Right ventricle myocardium inferior (tissue), 1 donor: ENCODE data around the gene LDLRAD4. TPM values are rescaled to one million over a fixed set of nuclear protein-coding genes. Genes with fewer than 3 reads are reported as not detected.
"Not testable (repeated sequence)": the region's sequence is repeated elsewhere in the genome, so short reads cannot be mapped to it uniquely, and the experiment has no call there.

Source experiments
- ATAC-seq: fragments of 200-7000 bp; cut with Tn5 transposase; one replicate; pipeline ENCODE4 v1.9.1; 2020; ENCODE audit warnings: mild to moderate bottlenecking, moderate library complexity
- DNase-seq: peaks from one replicate; pipeline ENCODE4 v3.0.0; 2021; ENCODE audit errors: missing footprints
- intact Hi-C: fragments of 100-400 bp; cut with DNase I; formaldehyde crosslinking; loops from one replicate; pipeline ENCODE4 v1.11.0; 2022
- total RNA-seq: library from RNA; stranded (reverse); fragmentation: NEBNext Ultra II Directional; extraction: Animal tissue kit (Norgen Biotek cat#: 25700); gene quantifications from one replicate; pipeline ENCODE4 v1.2.1, GENCODE V29; 2021
- donor health status: DM: no; HTN: yes; CAD: no; lungs with severe emphysema.

Gene LDLRAD4
- total RNA-seq, 1 donor from 2014 or later: 29.6 TPM

DNA sequence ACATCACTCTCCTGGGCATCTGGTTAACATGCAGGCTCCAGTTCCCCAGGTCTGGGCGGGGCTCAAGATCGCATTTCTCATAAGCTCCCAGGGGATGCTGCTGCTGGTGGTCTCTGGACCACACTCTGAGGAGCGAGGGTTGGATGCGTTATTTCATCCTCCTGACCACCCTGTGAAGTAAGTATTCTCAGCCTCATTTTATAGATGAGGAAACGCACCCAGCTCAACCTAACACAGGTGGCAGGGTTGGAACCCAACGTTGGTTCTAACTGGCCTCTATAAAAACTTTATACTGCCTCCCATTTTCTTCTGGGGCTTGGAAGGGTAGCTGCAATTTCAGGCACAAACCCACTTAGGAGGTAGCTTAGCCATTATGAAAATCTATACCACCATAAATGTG, 387.3 kb downstream of the LDLRAD4 start:
- intact Hi-C loops: no loop called here
- ATAC-seq (no peak), DNase-seq (no peak)

DNA sequence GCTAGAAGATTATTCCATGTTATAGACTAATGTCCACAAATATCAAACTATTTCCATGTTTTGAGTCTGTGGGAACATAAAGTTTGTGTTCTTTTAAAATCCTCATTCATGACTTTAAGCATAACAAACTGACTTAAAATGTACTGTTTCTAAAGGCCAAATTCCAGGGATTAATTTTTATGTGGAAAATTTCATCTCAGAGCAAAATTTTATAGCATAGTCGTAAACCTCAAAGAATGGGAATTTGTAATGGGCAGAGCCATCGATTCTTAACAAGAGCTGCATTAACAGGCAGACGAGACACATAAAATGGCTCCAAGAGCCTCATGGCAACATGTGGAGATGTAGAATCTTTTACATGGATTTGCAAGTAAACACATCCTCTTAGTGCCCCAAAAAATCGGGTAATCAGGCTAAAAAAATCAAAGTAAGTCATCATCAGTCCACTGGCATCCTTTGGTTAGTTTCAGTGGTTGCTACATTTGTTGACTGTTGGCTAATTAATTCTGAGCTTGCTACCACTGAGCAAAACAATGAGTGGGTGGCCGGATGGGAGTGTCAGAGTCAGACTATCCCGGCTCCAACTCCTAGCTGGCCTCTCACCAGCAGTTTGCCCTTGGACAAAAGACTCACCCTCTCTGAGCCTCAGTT, 388.2 kb downstream of the LDLRAD4 start:
- no peak for DNase-seq
- no peak for ATAC-seq
- intact Hi-C loops: no loop called here

DNA sequence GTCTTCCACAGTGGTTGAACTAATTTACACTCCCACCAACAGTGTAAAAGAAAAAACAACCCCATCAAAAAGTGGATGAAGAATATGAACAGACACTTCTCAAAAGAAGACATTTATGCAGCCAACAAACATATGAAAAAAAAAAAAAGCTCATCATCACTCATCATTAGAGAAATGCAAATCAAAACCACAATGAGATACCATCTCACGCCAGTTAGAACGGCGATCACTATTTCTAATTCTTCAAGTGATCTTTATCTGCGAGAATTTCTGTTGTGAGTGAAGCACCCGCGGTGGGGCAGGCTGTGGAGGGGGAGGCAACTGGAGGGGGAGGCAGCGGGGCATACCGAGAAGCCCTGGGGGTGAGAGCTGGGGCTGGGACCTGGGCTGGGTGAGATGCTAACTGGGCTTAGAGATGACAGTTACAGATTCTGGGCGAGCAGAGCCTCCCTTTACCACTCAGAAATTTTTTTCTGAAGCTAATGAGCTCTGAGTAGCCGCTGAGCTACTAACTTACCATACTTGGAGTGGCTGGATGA, 389.5 kb downstream of the LDLRAD4 start:
- DNase-seq, ATAC-seq, intact Hi-C loops: not testable (repeated sequence)

DNA sequence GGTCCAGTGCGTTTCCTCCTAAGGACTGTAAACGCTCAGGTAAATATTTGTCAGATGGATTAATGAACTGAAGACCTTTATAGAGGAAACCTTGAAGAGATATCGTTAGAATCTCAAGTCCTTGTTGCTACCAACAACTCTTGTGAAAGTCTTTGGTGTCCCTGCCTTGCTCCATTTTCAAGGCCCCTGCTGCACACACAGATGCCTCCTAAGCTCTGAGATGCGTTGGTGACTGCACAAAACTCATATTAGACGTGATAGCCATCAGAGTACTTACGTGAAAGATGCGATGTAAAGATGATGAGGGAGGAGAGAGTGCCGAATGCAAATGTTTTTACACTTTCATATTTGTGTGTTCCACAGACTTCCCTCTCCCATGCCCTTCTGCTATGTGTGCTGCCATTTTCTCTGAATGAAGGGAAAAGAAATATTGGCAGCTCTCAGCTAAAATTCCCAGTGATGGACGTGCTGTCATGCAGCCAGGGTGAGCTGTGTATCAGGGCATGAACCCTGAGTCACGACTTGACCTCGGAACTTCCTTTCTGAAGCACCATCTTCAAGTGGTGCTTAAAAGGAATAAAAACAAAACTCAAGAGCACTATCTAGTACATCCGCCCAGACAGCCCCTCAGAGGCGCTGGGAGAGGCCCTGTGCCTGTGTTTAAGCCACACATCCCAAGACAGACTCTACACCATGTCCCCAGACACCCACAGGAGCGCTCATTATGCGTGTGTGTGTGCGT, 390.4 kb downstream of the LDLRAD4 start:
- DNase-seq (no peak), ATAC-seq (no peak)
- intact Hi-C loops: no loop called here

DNA sequence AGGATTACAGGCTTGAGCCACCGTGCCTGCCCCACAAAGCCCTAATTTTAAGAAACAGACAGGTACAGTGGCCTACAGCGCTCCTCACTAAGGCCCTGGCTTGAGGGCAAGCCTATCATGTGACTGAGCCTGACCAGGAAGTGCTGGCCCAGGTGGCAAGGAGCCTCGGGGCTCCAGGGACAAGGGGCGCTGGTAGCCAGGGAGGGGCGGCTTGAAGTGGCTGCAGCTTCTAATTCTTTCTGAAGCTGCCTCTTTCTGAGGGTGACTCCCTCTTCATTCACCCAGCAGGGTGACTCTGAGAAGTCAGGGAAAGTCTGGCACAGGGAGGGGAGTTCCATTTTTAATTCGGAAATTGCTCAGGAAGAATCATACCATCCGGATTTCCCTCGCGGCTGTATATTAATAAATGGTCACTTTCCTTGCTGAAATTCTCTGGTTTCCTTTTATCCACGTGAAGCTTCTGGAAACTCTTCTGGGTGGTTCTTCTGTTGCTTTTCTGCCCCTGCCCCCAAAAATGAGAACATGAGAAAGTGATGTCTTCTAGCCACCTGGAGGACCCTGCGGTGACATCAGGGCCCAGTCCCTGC, 392.1 kb downstream of the LDLRAD4 start:
- DNase-seq (no peak), ATAC-seq (no peak)
- intact Hi-C loops: loop anchor here (2.0 kb wide), 1 partner anchor 46 kb away; no protein-coding TSS in a partner anchor

DNA sequence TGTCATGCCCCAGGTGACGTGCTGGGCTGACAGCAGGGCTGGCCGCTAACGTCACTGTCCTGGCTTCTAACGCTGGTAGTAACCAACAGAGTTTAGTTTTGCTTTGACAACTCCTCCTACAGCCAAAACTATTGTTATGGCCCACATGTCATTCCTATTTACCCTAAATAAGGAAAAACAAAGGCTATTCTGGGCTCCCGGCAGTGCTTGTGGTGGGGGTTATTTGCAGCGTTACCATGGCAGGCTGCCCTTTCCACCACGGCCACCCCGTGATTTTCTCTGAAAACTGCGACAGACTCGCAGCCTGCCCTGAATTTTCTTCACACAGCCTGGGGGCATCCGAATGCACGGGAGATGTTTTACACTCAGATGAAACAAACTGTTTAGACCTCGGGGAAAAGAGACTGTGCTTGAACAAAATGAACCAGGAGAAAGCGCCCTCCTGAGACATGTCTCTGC, 392.6 kb downstream of the LDLRAD4 start:
- intact Hi-C loops: loop anchor here (2.0 kb wide), 1 partner anchor 46 kb away; no protein-coding TSS in a partner anchor
- ATAC-seq (peak; percentile 76), DNase-seq (peak; percentile 77)

- intact Hi-C loops: loop anchor here (2.0 kb wide), 1 partner anchor 47 kb away; no protein-coding TSS in a partner anchor
- ATAC-seq (peak; percentile 88), DNase-seq (peak; percentile 78)
Measured at GRCh38 chr18:13611601-13612195, 393.1 kb downstream of the LDLRAD4 start.

- DNase-seq (peak; percentile 73), ATAC-seq (no peak)
- intact Hi-C loops: no loop called here
Measured at GRCh38 chr18:13612196-13612997, 393.8 kb downstream of the LDLRAD4 start.

DNA sequence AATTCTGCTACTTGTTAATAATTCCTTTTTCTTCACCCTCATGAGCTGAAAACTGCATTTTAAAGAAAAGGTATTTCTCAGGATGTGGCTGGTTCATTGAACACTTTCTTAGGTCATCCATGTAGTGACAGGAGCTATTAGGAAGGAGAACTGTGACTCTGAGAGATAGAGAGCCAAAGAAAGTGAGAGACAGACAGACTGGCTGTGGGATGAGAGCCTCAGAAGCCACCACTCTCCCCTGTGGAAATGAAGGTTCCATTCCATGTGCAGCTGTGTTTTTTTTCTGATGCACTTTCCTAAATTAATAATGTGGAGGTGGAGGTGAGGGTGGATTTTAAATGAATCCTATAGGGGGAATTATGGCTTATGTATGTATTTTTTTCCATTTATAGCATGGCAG, 394.5 kb downstream of the LDLRAD4 start:
- DNase-seq (no peak), ATAC-seq (no peak)
- intact Hi-C loops: no loop called here

DNA sequence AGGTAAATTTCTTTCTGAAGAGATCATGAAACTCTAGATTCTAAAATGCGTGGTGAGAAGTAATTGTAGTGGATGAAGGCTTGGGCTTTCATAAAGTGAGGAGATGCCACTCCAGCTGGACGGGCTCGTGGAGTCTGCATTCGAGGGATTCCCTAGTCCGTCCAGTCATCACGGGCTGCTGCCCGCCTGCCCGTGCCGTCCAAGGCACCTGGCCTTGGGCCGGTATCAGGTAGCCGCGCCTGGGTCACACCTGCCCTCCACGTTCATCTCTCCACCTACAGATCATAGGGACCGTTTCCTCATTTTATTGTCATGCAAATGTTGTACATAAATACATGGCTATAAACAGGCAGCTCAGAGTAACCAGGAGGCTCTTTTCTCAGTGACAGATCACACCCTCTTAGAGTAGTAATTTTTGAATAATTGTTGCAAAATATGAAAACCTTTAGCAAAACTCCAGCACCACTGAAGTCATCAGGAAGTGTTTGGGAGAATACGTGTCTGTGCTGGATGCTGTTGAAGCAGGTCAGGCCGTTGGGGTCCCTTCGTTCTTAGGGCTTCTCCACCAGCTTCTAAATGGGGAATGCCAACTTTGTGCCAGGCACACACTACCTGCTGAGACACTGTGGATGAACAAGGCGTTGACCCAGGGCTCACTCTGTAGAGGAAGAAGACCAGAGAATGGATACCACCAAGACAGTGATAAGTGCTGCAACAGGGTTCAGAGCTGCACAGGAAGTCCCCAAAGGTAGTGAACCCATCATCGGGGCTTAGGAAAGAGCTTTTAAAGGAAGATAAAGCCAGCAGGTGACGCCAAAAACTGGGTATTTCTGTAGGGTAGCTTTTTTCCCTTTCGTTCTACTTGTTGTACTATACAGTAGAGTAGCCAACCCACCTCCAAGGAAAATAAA, 395.3 kb downstream of the LDLRAD4 start:
- intact Hi-C loops: no loop called here
- DNase-seq (peak; percentile 42), ATAC-seq (no peak)

GRCh38 chr18:13614641-13615288, 396.2 kb downstream of the LDLRAD4 start:
- intact Hi-C loops: loop anchor here (5.0 kb wide), 1 partner anchor 397 kb away; the partner anchor contains the start of gene LDLRAD4
- DNase-seq: peak; percentile 63
- ATAC-seq: no peak

- peak; percentile 35 for ATAC-seq
- intact Hi-C loops: loop anchor here (5.0 kb wide), 1 partner anchor 398 kb away; the partner anchor contains the start of gene LDLRAD4
- no peak for DNase-seq
Measured at GRCh38 chr18:13615432-13615861, 396.9 kb downstream of the LDLRAD4 start.

- DNase-seq: no peak
- no peak for ATAC-seq
- intact Hi-C loops: loop anchor here (5.0 kb wide), 1 partner anchor 399 kb away; the partner anchor contains the start of gene LDLRAD4
Measured at GRCh38 chr18:13616041-13616440, 397.5 kb downstream of the LDLRAD4 start.

- intact Hi-C loops: loop anchor here (5.0 kb wide), 1 partner anchor 399 kb away; the partner anchor contains the start of gene LDLRAD4
- ATAC-seq (no peak), DNase-seq (peak; percentile 58)
Measured at GRCh38 chr18:13616525-13617035, 398.0 kb downstream of the LDLRAD4 start.

DNA sequence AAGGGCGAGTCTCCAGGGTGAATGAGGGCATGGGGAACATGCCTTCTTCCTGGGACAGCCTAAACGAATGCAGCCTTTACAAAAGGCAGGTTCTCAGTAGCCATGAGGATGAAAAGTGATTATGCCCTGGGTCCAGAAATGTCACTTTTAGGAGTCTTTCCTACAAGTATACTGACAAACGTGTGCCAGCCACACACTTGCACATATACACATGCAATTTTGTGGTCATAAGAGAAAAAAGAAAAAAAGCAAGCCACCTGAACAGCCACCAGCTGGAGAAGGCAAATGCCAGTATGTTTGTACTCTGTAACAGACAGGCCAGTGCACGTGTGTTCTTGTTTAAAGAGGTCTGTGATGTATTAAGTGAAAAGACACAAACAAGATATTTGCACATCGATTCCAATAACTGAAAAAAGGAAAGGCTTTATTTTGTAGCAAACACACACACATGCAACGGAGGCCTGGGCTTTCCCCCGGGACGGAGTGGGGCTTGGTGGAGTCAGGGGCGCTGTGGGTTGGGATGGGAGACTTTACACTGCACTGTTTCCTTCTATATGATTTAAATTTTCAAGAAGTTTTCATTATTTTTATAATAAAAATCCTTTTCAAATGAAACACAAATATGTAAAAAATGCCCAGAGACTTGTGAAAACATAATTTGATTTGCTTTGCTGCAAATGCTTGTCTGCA, 399.4 kb downstream of the LDLRAD4 start:
- intact Hi-C loops: loop anchor here (5.0 kb wide), 1 partner anchor 401 kb away; the partner anchor contains the start of gene LDLRAD4
- DNase-seq (no peak), ATAC-seq (no peak)
